GM19455 (cell line): Measurements from ENCODE around the gene BPIFB6.

Source experiments
- ATAC-seq: cut with Tn5 transposase; IDR thresholded peaks from one replicate; pipeline ENCODE4 v1.9.1; 2021; ENCODE audit not compliant: unreplicated experiment

BPIFB6 gene

DNA sequence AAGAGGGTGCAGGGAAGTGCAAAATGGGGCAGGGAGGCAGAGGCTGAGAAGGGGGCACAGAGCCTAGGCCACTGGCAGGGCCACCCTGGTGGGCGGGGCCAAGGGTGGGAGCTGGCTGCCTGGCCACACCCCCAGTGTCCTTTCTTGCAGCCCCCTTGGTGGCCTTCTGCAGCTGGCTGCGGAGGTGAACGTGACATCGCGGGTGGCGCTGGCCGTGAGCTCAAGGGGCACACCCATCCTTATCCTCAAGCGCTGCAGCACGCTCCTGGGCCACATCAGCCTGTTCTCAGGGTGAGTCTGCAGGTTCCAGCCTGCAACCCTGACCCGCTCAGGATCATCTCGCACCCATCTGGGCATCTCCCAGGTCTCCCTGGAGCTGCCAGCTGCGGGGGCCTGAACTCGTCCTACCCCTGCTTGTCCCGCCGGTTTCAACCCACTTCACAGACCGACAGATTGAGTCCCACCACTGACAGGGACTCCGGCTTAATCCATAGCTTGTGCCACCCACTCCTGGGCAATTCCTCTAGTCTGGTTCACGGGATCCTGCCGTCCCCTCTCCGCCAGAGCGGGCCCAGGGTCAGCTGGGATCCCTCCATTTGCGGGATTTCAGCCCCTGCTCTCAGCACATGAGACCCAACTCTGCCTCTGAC, 28.4 kb downstream of the BPIFB6 start:
- ATAC-seq = no peak

DNA sequence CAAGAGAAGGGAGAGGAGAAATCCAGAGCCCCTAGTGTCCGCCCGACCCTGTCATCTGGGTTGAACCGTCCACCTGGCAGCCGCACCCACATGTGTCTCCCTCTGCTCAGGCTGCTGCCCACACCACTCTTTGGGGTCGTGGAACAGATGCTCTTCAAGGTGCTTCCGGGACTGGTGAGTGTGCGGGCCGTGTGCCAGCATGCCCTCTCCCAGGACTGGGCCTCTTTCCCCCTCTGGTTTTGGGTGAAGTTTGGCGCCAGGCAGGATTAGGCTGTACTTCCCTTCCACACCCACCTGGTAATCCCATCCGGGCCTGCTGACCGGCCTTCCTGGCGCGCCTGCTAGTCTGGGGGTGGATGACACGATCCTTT, 30.2 kb downstream of the BPIFB6 start:
- no peak for ATAC-seq

DNA sequence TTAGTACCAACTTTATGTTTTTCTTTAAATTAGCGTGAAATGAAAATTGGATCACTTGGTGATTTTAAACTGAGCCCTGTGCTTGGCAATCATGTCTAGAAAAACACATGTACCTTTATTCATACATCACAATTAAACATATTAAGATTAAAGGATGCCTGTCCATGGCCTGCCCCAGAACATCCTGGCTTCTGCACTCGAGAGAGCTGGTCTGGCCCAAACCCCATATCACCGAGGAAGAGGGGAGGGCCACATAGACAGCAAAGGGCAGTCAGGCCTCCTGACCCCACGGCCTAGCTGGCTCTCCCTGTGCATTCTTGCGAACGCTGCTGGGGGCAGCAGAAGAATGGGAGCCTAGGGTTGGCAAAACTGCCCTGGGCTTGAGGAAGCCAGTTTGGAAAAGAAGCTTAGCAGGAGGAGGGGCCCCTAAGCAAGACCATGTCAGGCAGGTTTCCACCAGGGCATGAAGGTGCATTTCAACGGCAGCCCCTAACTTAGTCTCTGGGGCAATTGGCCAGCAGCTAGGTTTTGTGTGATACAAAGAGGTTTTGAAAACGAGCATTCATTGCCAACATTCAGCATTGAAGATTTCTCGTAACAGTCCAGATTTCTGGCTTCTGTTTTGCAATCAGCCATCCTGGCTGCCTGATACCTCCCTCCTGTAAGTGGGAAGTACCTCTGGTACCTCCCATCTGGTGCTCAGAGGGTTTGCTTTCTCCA, 30.8 kb downstream of the BPIFB6 start:
- no peak for ATAC-seq

DNA sequence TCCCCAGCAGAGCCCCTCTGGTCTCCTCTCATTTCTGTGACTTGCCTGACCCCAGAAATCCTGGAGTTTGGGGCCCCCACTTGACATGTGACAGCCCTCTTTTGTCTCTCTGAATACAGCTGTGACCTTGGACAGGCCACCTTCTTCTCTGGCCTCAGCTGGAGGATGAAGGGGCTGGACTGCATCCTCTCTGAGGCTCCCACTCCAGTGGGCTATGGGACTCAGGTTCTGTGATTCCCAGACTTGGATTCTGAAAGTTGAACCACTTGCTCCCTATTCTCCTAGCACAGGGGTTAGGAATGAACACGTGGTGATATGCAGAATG, 31.3 kb downstream of the BPIFB6 start:
- no peak for ATAC-seq

DNA sequence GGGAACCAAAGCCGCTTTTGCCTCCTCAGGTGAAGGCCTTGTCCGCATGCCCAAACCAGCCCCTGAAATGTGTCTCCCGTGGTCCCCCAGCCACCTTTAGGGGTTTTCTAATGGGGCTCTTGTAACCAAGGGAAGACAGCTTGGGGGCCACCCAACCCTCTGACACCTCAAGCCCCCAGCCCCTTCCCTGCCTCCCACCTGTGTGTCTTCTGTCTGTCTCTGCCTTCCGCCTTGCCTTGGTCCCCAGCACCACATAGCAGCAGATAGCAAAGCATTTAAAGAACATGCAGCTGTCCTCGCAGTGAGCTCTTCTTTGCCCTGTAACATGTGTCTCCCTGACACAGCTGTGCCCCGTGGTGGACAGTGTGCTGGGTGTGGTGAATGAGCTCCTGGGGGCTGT, 31.8 kb downstream of the BPIFB6 start:
- ATAC-seq = no peak

DNA sequence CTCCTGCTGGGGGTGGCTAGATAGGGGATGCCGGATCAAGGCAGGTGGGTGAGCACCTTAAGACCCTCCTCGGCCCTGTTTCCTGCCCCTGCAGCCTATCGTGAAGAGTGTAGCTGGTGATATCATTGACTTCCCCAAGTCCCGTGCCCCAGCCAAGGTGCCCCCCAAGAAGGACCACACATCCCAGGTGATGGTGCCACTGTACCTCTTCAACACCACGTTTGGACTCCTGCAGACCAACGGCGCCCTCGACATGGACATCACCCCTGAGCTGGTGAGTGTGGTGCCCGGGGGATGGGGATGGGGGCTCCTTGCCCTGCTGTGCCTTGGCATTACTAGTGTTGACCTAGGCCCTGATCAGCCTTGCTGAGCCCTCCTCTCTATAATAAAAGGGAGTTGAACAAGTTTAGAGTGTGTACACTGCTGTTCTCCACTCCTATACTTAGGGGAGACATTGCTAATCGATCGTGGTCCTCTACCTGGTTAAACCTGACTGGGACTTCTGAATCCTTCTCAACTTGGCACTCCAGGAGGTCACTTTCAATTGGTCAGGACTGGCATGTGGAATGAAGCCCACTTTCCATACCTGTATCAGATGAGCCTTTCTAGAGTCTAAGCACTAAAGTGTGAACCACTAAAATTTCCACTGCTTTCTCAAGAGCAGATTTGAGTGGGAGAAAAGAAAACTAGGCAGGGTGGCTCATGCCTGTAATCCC, 33.3 kb downstream of the BPIFB6 start:
- no peak for ATAC-seq

DNA sequence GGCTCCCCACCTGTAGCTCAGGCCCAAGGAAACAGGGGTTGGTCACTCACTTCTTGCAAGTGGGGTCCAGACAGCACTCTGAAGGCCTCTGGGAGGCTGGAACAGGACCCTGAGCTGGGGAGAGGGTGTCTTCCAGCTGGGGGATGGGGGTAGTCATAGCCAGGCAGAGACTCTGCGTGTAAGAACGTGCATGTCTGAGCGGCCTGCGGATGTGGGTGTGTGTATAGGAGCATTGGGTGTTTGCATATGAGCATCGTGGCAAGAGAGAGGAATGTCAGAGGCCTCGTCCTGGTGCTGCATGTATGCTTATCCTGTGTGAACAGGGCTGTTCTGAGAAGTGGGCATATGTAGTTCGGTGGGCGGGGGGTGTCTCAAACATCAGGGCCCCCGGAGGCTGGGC, 34.3 kb downstream of the BPIFB6 start:
- ATAC-seq = no peak

DNA sequence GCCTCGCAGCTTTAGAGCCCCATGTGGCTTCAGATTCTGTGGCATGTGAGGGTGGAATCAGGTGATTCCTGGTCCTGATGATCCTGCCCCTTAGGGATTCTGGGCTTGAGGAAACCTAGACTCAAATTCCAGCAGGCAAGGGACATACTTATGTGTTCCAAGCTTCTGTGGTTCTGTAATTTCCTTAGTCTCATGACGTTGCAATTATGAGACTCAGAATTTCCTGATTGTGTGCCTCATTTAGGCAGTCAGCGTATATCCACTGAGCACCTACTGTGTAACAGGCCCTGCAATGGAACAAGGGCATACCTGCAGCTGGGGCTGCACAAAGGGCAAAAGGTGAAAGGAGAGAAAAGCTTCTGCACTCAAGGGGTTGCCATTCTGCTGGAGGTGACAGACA, 36.4 kb downstream of the BPIFB6 start:
- ATAC-seq = no peak

DNA sequence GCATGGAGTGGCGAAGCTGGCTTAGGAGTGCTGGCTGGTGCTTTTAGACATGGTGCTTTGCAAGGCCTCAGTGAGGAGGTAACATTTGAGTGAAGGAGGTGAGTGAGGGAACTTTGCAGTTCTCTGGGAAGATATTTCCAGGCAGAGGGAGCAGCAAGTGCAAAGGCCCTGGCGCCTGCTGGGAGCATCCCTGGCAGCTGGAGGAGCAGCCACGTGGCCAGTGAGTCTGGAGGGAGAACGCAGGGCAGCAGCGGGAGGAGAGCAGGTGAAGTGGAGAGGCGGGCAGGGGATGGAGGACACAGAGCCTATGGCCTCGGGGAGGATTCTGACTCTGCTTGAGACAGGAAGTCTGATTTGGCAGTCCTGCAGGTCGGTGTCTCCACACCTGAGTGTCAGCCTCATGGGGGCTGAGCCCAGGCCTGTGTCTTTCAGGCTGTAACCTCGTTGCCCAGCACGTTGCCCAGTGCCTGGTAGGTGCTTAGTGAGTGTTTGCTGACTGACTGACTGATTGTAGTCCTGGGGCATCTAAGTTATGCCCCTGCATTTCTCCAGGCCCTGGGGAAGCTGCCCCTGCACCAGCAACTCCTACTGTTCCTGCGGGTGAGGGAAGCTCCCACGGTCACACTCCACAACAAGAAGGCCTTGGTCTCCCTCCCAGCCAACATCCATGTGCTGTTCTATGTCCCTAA, 36.9 kb downstream of the BPIFB6 start:
- ATAC-seq = no peak

DNA sequence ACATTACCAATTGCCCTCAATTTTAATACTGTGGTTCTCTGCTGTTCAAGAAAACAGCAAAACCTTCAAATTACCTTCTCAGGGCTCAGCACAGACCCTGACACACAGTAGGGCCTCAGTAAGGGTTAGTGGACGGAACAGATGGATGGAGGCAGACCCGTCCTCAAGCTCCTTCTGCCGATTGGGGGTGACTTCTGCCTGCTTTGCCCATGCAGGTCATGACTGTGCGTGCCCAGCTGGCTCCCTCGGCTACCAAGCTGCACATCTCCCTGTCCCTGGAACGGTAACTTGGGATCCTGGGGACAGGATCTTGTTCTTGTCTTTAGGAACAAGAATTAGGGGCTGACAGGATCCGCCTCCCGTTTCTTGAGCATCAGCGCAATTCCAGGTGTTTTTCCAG, 38.2 kb downstream of the BPIFB6 start:
- no peak for ATAC-seq

DNA sequence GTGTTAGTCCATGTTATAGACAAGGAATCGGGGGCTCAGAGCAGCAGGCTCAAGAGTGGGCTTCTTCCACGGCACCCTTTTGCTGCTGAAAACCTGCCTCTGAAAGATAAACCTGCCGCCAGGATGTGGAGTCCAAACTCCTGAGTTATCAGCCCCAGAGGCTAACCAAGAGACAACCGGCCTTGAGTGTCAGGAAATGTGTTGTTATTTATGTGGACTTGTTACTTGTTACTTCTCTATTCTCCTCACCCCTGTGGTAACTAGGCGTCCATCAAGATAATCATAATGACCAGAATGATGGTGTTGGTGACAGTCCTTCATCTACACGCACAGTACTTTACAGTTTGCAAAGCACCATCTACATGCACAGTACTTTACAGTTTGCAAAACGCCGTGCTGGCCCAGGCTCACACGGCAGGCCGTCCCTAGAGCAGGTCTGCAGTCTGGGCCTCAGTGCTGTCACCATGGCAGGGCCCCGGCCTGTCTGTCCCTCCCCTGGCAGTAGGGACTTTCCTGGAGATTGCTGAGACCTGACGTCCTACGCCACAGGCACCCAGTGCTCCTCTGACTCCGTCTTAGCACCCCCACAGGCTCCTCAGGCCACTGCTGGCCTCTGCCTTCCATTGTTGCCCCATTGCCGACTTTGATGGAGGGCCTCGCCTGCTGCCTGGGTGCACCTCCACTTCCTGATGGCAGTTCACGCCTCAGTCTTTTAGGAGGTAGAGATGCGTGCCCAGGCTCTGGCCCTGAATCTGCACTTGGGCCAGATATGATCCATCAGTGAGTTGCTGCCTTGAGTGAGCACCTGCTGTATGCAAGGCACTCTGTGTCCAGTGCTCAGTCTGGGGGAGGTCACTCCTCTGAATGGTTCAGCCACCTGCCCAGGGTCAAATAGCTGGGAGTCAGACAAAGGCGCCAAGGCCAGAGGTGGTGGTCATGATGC, 38.9 kb downstream of the BPIFB6 start:
- ATAC-seq = no peak

DNA sequence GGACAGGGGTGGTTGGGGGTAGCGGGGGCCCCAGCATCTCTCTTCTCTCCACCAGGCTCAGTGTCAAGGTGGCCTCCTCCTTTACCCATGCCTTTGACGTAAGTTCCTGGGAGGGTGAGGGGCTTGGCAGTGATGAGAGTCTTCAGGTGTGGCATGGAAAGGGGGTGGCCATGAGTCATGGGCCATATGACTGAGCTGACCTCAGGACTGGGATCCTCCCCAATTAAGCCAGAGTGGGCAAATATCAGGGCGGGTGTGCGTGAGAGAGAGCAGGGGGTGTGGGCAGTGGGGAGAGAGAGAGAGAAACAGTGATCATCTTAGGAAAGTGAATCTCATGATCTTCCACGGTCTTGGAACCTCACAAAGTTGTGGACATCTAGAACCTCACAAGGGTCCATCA, 39.8 kb downstream of the BPIFB6 start:
- ATAC-seq = no peak

DNA sequence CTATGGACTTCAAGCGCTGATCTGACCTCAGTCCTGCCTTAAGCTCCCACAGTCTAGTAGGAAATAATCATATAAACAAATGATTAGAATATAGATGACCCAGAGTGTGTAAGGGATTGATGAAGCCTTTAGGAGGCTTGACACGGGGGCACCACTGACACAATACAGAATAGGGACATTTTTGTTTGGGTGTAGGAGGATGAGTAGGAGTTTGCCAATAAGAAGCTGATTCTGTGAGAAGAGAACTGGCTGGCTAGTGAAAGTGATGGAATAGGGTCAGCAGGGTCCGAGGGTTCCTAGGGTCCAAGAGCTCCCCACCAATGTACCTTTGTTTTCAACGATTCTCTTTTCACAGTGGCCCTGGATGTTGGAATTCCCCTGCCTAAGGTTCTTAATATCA, 40.9 kb downstream of the BPIFB6 start:
- no peak for ATAC-seq

DNA sequence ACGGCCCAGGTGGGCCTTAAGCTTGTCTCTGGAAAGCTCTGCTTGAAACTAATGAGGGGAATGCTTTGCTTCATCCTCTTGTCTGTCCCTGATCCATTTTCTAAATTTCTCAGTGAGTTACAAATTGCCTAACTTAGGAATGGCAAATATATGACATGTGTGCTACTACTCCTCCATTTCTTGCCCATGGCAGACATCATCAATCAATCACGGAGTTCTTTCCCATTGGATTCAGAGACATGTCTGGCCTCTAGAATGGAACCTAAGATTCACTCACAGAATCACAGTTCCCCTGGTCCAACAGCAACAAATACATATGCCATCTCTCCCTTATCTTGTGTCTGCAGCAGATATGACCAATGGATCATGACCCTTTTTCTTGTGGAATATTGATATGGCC, 41.4 kb downstream of the BPIFB6 start:
- no peak for ATAC-seq

DNA sequence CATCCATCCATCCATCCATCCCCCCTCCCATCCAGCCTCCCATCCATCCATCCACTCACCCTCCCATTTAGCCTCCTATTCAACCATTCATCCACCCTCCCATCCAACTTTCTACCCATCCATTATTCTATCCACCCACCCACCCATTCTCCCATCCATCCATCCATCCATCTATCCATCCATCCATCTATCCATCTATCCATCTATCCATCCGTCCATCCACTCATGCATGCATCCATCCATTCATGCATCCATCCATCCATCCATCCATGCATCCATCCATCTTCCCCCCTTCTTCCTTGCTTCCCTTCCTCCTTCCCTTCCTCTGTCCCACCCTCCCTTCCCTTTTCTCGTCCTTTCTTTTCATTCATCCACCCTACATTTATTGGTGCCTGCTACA, 43.2 kb downstream of the BPIFB6 start:
- no peak for ATAC-seq

DNA sequence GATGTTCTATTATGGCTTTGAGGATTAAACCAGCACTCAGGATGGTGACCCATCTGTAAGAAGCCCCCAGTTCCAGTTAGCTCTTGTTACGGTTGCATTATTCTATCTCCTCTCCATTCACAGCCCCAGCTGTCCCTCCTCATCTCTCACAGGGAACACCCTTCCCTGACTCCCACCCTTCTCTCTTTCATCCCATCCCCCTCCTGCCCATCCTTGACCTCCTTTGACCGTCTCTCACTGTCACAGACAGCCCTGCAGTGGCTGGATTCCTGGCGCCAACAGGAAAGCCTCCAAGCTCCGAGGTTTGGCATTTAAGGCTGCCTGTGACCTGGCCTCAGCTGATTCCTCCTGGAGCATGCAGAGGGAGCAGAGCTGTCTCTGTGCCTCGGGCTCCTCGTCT, 43.8 kb downstream of the BPIFB6 start:
- ATAC-seq = no peak

DNA sequence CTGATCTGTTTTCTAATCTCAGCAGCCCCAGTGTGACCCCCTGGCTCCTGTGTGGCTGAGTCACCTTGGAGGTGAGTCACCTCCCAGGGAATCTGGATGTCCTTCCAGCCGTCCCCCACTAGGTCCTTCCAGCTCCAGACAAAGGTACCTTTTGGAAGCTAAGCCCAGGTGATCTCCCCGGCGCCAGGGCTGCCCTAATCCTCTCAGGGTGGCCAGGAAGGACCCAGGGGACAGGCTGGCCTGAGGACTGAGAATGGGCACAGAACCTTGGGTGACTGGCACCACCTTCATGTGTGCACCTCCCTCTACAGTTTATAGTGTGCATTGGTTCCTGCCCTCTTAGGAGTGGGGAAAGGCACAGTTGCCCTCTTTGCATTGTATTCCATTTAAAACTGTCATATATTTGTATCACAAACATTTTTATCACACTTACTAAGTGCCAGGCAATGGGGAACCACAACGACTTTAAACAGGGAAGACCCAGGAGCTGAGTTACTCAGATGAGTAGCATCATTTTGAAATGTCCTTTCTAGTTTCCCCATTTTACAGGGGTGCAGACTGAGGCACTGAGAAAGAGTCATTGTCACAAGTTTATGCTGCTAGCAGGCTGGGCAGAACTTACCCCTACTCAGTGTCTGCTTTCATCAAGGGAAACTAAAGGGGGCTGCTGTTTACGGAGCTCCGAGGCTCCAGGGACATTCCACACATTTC, 45.4 kb downstream of the BPIFB6 start:
- no peak for ATAC-seq

DNA sequence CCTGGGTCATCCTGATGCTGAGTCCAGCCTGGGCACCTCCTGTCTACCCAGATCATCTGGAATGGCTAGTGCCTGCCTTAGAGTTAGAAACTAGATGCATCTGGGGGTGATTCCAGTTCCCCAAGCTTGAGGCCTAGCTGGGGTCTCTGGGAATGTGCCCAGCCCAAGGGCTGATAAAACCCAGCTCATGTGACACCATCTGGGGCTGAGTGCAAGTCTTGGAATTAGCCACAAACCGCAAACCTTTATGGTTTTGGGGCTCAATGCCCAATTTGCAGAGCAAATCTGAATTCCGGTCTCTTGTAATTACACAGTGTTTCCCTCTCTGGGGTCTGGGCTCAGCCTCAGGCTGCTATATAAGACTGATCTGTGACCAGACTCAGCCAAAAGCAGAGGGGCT, 47.8 kb downstream of the BPIFB6 start, which contains the start of gene BPIFB4:
BPIFB4 (plus strand) TSS at position 385 of the 400 bp plus-strand sequence. CDS start 1,884 bp downstream, outside the sequence.
- no peak for ATAC-seq

DNA sequence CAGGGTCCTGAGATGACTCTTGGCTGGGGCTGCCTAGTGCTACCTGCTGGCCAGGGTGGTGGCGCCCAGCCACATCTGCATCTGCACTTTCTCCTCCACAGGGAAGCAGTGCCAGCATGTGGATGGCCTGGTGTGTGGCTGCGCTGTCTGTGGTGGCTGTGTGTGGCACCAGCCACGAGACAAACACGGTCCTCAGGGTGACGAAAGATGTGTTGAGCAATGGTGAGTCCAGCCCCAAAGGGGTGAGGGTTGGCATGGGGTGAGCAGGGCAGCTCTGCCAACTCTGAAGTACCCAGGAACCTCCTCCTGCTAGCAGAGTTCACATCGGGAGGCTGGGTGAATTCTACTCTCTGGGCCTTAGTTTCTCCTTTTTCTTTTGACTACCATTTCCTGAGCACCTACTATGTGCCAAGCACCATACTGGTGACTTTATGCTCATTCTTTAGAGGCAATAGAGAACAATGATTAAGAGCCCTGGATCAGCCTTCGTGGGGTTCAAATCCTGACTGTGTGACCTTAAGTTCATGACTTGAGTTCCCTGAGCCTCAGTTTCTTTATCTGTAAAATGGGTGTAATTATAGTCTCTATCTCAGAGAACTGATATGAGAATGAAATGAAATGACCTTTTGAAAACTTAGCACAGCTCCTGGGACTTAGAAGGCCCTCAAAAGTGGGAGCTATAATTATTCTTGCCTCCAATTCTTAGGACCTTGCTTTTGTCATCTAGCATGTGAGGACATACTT, 50.1 kb downstream of the BPIFB6 start:
- ATAC-seq = no peak
